GM21381 (cell line): ENCODE data around the gene SERPINI2.

Experiments used
- ATAC-seq: cut with Tn5 transposase; IDR thresholded peaks from one replicate; pipeline ENCODE4 v1.9.1; 2021; ENCODE audit warnings: mild to moderate bottlenecking, moderate library complexity; ENCODE audit not compliant: unreplicated experiment

SERPINI2 gene

DNA sequence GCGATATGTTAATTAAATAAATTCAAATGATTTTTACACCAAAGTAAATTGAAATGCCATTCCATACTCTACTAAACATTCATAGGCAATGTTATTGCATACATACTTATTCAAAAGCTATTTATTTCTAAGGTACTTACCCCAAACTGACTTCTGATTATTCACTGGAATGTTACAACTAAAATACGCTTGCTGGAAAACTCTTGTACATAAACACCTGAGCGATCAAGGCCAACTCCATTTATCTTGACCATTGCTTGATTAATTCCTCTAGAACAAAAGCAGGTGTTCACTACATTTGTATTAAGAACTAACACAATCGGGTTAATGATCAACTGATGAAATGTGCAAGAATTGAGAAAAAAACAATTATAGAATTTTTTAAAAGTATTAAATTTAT lies at the start of gene SERPINI2:
TSS of gene SERPINI2 (minus strand) at position 180 of the 400 bp plus-strand sequence. CDS start 2,208 bp downstream, outside the sequence.
- ATAC-seq = no peak

GRCh38 chr3:167521006-167521355 lies 47.1 kb upstream of the SERPINI2 start:
- ATAC-seq = no peak

DNA sequence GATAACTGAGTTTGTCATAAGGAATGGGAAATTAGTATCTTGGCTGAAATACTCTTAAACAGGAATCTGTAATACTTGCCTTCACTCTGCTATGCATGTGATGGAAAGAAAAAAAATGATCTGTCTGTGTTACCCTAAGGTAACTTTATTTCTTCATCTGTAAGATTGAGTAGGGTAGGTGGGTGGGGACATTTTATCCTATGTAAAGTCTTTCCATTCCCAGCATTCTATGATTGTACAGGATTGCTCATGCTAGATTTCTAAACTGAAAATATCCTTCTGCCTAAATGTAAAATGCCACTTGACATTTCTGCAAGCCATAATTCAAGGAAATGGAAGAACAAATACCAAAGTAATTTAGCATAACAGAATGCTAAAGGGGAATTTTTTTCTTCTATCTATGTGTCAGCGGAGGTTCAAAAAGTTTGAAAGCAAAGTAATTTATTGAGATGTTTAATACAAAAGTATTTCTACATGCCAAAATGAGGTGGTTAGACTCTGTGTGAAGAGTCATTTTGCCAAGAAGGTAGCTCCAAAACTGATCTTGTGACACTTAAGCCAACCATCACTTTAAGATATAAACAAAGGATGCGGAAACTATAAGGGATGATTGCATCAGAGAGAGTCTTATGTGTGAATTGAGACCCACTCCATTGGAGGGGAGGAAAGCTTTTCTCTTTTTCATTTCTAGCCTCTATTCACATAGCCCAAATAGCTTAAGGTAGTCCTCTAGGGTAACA lies 46.6 kb upstream of the SERPINI2 start:
- no peak for ATAC-seq

DNA sequence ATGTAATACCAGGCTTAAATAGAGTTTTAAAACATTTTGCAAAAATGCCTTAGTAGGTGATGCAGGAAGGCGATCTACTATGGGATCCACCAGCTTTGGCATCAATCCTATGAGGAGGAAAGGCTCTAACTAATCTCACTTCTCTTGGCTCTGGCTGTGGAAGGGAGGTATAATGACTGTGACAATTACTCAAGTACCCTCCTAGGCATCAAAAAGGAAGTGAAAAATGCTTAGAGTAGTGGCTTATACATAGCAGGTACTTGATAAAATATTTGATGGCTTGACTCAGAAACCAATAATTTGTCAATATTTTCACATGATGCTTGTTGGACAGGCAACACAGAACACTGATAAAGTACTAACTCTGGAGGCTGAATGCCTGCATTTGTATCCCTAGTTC lies 34.1 kb upstream of the SERPINI2 start:
- no peak for ATAC-seq

GRCh38 chr3:167502401-167502800 lies 28.6 kb upstream of the SERPINI2 start:
- ATAC-seq = no peak

DNA sequence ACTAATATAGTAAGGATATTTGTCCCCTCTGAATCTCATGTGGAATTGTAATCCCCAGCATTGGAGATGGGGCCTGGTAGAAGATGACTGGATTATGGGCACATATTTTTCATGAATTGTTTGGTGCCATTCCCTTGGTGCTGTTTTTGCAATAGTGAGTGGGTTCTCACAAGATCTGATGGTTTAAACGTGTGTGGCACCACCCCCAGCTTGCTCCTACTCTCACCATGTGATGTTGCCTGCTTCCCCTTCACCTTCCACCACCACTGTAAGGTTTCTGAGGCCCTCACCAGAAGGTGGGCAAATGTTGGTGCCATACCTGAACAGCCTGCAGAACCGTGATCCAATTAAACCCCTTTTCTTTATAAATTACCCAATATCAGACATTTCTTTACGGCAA lies 28.1 kb upstream of the SERPINI2 start:
- ATAC-seq = no peak

- no peak for ATAC-seq
These were observed 24.1 kb upstream of the SERPINI2 start for GRCh38 chr3:167497903-167498302.

- no peak for ATAC-seq
These were observed 19.4 kb upstream of the SERPINI2 start for GRCh38 chr3:167493244-167493643.

DNA sequence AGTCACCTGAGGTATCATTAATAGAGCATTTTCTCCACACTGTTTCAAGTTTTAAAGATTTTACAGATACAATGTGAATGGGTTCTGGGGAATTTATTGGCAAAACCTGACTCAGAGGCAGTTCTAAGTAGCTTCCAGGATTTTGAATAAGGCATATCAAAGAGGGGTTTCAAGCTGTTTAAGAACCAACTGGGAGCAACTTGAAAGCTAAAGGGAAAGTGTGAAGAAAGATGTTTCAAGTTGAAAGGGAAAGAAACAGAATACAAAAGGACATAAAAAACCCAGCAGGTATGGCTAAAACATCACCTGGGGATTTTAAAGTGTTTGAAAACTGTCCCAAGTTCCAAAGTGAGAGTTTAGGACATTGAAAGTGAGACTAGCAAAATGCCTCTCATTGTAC lies 17.8 kb upstream of the SERPINI2 start:
- ATAC-seq = no peak

GRCh38 chr3:167489571-167489970 lies 15.7 kb upstream of the SERPINI2 start:
- no peak for ATAC-seq

DNA sequence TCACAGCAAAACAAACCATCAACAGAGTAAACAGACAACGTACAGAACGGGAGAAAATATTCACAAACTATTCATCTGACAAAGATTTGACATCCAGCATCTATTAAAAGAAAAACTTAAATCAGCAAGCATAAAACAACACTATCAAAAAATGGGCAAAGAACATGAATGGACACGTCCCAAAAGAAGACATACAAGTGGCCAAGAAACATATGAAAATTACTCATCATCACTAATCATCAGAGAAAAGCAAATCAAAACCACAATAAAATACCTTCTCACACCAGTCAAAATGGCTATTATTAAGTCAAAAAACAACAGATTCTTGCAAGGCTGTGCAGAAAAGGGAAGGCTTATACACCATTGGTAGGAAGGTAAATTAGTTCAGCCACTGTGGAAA lies 13.7 kb upstream of the SERPINI2 start:
- no peak for ATAC-seq

DNA sequence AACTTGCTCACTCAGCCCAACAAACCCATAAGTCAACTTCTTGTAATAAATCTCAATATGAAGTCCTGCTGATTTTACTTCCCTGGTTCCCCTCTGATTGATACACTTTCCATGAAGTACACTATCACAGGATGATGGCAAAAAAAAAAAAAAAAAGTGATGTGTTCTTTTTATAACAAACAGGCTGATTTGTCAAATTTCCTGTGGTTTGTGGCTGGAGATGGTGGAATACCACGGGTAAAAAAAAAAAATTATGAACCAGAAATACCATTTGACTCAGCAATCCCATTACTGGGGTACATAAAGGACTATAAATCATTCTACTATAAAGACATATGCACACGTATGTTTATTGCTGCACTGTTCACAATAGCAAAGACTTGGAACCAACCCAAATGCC lies 10.7 kb upstream of the SERPINI2 start:
- no peak for ATAC-seq

- no peak for ATAC-seq
These were observed 10.1 kb upstream of the SERPINI2 start for GRCh38 chr3:167483708-167484475.

- no peak for ATAC-seq
These were observed 7.3 kb upstream of the SERPINI2 start for GRCh38 chr3:167481164-167481563.

DNA sequence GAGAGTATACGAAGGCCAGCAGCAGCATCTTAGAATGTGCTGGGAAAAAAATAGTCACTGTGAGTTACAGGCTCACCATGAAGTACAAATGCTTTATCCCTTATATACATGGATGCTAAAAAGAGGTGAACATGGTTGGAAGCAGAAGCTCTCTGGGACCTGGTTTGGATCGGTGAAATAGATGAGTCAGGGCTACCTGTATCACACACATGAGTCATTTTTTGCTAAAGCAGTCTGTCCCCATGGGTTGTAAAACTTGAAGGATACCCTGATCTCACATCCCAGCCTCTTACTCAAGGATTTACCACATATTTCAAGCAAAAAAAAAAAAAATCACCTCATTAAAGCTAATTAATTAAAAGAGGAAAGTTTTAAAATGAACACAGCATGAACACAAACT lies 6.9 kb upstream of the SERPINI2 start:
- ATAC-seq = no peak

- ATAC-seq = no peak
These were observed 4.5 kb downstream of the SERPINI2 start for GRCh38 chr3:167469381-167469780.

GRCh38 chr3:167467848-167468611 lies 5.8 kb downstream of the SERPINI2 start:
- no peak for ATAC-seq

GRCh38 chr3:167466966-167467365 lies 6.9 kb downstream of the SERPINI2 start:
- no peak for ATAC-seq

GRCh38 chr3:167456157-167456799 lies 17.6 kb downstream of the SERPINI2 start:
- no peak for ATAC-seq

GRCh38 chr3:167453815-167454214 lies 20.0 kb downstream of the SERPINI2 start:
- no peak for ATAC-seq

DNA sequence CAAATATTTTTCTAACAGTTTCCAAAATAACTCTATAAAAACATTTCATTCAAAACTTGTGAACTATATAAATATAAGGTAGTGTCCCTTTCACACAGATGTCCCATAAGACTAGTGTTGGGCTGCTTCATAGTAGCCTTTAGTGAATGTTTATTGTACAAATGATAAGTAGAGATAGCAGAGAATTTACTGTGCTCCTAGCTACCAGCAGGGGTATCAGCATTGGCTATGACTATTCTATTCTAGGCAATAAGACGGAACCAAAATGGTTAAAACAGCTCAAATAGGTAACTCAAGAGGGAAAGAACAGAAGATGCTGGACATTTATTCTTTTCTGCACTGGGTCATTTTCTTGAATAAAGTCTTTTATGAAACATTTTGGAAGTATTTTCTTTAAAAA lies 22.6 kb downstream of the SERPINI2 start:
- ATAC-seq = no peak
